A172 (cell line): ENCODE measurements around the gene FADS3. TPM values are rescaled to one million over a fixed set of nuclear protein-coding genes. Genes with fewer than 3 reads are reported as not detected.
A peak's percentile ranks its signal among the peaks of the same experiment; 100 is the strongest.

Experiments
- DNase-seq: peaks from one replicate; pipeline ENCODE4 v3.0.0-alpha.2; 2015; ENCODE audit warnings: low spot score
- total RNA-seq: library from RNA; depleted of rRNA; stranded (reverse); fragments of >200 nt; shearing (Covaris generic); gene quantifications from 2 replicates; pipeline ENCODE4 v1.2.3, GENCODE V29; 2014; rRNA removed

The FADS3 gene
- 139 and 190 TPM in 2 replicates for total RNA-seq

DNA sequence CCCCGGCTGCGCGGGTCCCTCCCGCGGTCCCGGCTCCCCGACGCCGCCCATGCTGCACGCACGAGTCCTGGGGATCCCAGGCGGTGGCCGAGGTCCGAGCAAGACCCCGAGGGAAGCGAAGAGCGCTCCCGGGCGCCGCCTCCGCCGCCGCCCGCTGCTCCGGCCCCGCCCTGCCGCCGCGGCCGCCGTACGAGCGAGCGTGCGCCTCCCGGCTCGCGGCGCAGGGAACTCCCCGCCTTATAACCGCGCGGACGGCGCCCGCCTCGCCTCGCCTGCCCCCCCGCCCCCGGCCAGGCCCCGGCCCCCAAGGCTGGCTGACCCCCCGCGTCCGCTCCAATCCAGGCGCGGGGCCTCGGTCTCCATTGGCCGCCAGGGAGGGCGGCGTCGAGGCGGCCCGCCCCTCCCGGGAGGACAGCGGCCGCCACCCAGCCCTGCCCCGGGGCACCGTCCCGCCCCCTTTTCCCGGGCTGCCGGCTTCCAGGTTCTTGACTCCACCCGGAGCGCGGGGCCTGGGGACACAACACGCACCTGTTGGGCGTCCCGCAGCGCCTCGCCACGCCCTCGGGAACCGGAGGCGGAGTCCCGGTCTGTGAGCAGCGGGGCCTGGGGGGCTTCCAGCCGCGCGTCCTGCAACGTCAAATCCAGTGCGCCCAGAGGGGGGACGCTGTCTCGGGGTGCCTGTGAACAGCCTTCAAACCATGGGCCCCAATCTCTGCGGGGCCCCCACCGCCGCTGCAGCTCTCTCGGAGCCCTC, at the start of gene FADS3:
Gene FADS3 (minus strand): TSS at position 215 of the 754 bp plus-strand sequence. CDS start 164 bp downstream, at position 51.
- peak; percentile 52 for DNase-seq

- no peak for DNase-seq
Measured at GRCh38 chr11:61940466-61940865, 49.1 kb upstream of the FADS3 start.

GRCh38 chr11:61935861-61936260, 44.5 kb upstream of the FADS3 start:
- no peak for DNase-seq

GRCh38 chr11:61930933-61931332, 39.6 kb upstream of the FADS3 start:
- DNase-seq, result no peak

GRCh38 chr11:61928606-61929005, 37.3 kb upstream of the FADS3 start:
- DNase-seq, result no peak

DNA sequence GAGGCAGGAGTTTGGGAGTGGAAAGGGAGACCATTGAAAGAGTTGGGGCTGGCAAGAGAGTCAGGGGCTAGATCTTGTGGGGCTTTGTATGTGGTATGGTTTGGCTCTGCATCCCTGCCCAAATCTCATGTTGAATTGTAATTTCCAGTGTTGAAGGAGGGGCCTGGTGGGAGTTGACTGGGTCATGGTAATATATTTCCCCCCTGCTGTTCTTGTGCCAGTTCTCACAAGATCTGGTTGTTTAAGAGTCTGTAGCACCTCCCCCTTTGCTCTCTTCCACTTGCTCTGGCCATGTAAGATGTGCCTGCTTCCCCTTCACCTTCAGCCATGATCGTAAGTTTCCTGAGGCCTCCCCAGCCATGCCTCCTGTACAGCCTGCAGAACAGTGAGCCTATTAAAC, 36.2 kb upstream of the FADS3 start:
- peak; percentile 33 for DNase-seq

GRCh38 chr11:61926235-61926634, 34.9 kb upstream of the FADS3 start:
- DNase-seq, result no peak

GRCh38 chr11:61925736-61926135, 34.4 kb upstream of the FADS3 start:
- DNase-seq, result no peak

GRCh38 chr11:61924064-61924455, 32.7 kb upstream of the FADS3 start:
- no peak for DNase-seq

DNA sequence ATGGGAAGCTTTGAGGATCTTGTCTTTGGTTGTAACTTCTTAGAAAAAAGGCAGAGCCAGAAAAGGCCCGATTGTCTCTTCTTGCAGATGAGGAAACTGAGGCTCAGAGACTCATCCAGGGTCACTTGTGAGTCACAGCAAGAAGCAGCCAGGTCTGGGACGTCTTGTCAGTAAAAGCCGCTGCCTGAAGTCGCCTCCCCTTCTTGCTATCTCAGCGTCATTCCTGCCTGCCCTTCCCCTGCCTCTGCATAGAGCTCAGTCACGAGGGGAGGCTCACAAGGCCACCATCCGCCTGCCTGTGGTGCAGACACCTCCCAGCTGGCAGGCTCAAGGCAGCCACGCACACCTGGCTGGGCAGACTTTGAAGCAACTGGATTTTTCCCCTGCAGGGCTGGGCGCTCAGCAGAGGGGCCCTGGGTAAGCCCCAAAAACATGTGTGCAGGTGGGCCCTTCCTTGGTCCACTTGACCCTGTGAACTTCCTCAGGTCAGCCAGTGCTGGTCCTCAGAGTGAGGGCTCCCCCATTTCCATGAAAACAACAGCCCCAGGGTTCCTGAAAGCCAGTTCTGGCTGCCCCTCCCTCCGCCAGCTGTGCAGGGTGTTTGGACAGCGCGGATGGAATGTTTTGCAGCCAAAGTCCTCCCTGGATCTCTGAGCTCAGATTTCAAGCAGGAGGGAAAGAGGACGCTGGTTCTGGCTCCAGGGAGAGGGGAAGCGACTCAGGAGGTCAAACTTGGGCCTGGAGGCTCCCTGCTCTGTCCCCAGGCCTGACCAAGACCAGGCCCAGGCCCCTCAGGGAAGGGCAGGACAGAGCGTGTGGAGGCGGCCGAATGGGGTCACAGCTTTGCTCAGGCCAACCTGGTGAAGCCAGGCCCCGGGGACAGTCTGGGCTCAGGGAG, 32.1 kb upstream of the FADS3 start:
- no peak for DNase-seq

GRCh38 chr11:61922539-61922938, 31.2 kb upstream of the FADS3 start:
- DNase-seq, result no peak

GRCh38 chr11:61921446-61921845, 30.1 kb upstream of the FADS3 start:
- DNase-seq, result no peak

DNA sequence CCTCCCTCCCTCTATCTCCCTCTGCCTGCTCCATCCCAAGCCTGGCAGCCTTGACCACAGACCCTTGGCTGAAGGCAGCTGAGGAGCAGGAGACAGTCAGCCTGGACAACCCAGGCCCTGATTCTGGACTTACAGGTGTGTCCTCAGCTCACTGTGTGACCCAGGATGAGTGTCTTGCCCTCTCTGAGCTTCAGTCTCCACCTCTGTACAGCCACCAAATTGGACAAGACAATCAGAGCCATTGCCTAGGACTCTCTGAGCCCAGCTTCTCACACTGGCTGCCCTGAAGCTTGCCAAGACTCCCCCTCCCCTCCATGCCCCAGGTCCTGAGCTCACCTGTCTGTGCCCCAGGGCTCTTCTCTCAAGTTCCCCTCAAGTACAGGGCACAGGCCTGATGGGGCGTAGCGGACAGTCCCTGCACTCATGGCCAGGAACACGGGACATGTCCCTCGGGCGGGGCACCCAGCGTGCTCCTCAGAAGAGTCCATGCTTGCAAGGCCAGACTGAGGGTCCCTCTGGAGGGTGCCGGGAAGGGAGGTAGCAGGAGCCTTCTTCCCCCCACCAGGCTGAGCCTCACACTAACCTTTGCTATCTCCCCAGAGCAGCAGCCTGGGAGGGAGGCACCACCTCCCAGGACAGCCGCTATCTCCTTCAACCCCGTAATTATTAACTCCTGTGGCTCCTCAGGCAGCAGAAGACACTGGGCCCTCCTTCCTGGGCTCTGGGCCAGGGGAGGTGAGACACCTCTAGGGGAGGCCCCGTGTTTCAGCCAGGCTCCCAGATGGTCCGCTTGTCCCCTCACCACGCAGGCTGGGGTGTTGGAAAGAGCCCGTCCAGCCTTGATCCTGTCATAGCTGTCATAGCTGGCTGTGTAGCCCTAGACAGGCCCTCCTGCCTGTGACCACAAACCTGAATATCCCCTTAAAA, 28.6 kb upstream of the FADS3 start:
- no peak for DNase-seq

DNA sequence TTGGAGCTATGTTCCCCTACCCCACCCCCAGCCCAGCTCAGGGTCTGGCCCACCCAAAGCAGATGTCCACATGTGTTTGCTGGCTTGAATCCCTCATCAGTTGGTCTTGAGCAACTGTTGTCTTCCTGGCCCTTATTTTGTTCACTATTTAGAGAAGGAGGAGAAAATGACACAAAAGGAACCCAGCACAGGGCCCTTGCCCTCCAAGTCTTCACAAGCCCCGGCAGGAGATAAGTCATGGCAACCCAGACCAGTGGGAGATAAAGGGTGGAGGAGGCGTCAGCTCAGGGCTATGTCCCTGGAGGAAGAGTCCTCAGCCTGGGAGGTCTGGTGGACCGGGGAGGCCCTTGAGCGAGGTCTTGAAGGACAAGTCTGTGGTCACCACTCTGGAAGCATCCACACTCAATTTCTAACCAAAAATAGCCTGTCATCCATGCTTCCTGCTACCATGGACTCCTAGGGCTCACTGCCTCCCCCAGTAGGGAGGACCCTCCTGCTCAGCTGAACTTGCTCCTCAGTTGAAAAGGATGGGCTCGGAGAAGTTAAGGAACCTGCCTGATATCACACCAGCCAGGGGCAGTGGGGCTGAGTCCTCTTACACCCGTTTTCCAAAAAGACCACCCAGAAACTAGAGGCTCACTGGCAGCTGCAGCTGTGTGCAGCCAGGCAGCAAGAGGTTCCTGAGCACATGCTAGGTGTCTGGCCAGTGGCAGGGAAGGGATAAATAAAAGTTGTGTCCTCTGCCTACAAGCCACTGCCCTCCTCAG, 27.8 kb upstream of the FADS3 start:
- DNase-seq, result no peak

DNA sequence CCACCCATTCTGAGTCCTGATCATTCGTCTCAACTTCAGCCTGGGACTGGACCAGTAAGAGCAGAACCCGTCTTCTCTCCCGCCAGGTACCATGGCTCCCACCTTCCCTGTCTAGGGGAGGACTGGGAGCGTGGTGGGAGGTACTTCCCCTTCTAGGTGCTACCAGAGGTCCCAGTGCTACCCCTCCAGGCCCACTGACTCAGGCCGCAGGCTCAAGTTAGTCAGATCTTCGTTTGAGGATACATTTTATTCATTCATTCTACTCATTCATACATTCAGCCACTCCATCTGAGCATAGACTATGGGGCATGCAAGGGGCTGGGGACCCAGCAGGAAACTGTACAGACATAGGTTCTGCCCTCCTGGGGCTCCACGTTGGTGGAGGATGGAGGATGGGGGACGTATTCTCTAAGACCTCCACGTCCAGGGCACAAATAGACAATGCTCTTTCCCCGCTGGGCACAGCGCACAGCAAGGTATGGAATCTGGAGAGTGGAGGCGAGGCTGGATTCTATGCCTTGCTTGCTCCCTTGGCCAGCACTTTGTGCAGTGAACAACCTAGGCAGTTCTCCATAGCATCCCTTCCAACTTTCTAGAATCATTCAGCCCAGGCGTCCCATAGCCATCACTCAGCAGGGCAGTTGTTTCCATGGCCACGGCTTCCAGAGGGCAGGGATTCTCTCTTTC, 27.0 kb upstream of the FADS3 start:
- no peak for DNase-seq

DNA sequence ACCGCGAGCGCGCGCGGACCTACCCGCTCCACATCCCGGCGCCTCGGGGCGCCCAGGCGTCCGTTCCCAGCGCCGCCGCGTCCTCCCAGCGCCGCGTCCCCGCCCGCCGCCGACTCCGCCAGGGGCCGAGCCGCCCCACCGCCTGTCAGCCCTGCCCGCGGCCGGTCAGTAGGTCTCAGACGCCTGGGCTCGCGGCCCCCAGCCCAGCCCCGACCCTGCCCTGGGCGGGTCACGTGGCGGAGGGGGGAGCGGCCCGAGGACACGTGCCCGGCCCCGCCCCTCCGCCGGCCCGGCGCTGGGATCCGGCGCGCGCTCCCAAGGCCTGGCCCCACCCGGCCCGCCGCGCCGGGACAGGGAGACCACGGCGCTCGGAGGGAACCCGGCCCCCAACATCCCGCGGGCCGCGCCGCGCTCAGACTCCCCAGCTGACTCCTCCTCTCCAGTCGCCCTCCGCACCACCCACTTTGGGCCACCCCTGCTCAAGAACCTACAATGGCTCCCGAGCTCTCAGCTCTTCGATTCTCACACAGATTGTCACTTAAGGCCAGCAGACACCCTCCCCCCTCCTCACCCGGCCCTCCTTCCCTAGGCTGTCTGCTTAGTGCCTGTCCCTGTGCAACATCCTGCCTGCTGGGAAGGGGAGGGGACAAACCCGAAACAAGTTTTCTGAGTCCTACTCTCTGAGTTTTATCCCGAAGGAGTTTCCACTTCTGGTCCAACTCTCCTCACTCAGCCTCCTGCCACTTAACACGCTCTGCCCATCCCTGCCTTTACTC, 26.2 kb upstream of the FADS3 start, which contains the start of gene RAB3IL1:
Gene RAB3IL1 (minus strand): TSS at position 233 of the 776 bp plus-strand sequence. CDS start 199 bp downstream, at position 34.
- DNase-seq, result peak; percentile 38

DNA sequence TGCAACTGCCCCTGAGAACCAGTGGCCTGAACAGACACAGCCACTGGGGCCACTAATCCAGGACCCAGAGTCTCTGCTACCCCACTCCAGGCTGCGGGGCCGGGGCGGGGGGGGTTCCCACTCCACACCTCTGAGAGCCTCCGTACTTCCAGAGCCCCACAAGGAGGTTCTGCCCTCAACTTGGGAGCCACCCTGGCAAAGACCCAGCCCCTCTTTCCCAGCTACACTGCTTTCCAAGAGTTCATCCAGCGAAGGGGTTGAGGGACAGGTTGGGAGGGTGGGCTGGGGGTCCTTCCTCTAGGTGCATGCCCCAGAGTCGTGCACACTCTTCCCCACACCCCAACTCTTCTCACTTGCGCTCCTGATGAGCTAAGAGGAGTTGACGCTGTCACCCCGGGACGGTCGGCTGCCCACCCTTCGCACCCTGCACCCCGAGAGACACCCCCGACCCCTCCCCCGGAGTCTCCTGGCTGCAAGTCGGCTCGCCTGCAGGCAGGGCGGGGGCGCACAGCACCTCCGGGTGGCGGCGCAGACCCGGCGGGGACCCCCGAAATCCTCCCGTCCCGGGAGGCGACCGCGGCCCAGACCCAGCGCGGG, 25.5 kb upstream of the FADS3 start:
- no peak for DNase-seq

GRCh38 chr11:61914471-61915171, 23.3 kb upstream of the FADS3 start:
- no peak for DNase-seq
